HL-60/S4 treated with phorbol 12-myristate 13-acetate at 8.2 ng/mL for 4 days and 3 days (cell line): ENCODE data around the gene KISS1.
"Not testable (repeated sequence)": the region's sequence is repeated elsewhere in the genome, so short reads cannot be mapped to it uniquely, and the experiment has no call there.

Experiments used
- in situ Hi-C: fragments of 300-500 bp; cut with MboI; formaldehyde crosslinking; loops from 2 replicates; pipeline ENCODE4 v1.15.0; 2022; ENCODE audit warnings: low sequenced_read_pairs

KISS1 gene, protein sequence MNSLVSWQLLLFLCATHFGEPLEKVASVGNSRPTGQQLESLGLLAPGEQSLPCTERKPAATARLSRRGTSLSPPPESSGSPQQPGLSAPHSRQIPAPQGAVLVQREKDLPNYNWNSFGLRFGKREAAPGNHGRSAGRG

DNA sequence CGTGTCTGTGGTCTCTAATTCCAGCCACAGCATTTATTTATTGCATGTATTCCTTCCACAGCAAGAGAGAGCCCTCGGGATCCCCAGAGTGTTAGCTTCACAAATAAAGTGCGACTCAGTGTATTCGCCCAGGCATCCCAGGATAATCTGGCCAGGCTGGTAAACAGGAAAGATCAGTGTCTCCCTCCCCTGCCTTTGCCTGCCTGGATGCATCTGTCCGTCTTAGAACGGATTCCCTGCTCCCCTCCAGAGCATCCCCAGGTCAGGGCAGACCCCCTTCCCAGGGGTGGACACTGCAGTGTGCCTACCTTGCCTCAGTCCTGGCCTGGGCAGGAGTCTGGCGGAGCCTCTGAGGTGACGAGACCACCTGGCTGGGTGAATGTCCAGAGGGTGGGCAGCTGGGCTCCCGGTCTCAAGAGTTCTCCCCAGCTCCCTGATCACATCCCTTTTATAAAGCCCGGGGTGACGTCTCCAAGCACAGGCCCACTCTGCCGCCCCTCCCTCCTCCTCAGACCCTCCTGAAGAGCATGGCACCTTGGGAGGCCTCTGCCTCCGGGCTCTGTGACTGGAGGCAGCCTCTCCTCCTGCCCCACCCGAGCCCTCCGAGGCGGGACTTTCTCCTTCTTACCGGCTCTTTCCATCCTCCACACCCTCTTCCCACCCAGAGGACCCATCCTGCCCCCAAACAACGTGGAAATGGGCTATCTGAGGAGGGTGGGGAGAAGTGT, at the start of gene KISS1:
TSS of gene KISS1 (minus strand) at position 424 of the 728 bp plus-strand sequence. CDS start 3,615 bp downstream, outside the sequence.
- in situ Hi-C loops = no loop called here

DNA sequence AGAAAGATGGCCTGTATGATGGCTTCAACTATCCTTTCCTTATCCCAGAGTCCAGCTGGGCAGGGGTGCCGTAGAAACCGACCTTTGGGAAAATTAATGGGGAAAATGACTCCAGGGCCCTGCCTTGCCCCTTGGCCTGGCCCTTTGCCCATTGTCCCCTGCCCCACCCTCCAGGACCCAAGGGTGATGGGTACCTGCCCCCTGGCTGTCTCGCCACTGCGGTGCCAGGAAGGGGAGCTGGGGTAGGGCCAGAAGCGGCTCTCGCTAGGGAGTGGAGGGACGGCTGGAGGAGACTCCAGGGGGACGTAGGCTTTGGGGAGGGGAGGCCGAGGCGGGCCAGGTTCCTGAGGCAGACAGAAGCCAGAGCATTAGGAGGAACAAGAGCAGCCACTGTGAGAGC, 46.6 kb upstream of the KISS1 start:
- in situ Hi-C loops = no loop called here

DNA sequence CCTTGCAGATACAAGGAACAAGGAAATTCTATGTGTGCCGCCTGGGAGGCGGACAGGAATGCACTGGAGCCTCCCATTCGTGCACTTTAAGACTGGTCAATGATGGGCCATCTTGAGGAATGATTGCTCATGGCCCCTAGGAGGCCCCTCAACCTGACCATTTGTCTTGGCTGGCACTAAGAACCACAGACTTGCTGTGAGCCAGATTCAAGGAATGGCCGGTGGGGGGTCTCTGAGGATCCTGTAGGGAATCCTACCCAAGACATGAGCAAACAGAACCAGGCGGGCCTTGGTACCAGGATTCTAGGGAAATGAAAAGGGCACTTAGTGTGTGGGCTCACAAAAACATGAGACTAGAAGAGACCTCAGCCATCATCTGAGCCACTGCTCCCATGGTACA, 45.6 kb upstream of the KISS1 start:
- in situ Hi-C loops = no loop called here

DNA sequence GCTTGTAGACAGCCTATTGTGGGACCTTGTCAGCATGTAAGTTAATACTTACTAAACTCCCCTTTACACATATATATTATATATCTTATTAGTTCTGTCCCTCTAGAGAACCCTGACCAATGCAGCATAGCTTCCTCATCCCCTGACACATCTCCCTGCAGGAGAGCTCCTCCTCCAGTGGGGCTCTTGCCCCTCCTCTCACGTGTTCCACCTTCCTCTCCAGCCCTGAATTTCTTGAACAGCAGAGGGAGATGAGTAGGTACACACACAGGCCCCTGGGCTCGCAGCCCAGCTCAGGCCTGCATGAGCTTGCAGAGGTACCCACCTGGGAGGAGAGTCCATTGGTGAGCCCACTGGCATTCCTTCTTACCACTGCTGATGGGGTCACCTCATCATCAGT, 44.8 kb upstream of the KISS1 start:
- in situ Hi-C loops = no loop called here

DNA sequence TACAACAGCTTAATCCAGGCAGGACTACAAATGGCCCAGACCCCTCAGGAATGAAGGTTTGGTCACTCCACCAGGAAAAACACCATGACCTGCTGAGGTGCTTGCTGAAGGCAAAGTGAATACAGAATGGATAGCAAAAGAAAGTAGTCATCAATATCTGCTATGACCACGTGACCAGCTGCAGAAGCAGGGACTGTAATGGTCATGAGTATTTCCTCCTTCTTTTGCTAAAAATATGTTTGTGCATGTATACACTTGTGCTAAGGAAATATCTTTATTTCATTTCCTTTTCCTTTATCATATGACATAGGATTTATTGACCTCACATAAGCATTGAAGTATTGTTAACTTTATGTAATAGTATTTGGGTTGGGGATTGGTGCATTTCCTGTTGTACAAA, 43.9 kb upstream of the KISS1 start:
- in situ Hi-C loops = no loop called here

DNA sequence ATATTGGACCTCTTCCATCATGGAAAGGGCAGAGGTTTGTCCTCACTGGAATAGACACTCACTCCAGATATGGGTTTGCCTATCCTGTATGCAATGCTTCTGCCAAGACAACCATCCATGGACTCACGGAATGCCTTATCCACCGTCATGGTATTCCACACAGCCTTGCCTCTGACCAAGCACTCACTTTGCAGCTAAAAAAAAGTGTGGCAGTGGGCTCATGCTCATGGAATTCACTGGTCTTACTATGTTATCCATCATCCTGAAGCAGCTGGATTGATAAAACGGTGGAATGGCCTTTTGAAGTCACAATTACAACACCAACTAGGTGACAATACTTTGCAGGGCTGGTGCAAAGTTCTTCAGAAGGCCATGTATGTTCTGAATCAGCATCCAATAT, 43.1 kb upstream of the KISS1 start:
- in situ Hi-C loops = not testable (repeated sequence)

DNA sequence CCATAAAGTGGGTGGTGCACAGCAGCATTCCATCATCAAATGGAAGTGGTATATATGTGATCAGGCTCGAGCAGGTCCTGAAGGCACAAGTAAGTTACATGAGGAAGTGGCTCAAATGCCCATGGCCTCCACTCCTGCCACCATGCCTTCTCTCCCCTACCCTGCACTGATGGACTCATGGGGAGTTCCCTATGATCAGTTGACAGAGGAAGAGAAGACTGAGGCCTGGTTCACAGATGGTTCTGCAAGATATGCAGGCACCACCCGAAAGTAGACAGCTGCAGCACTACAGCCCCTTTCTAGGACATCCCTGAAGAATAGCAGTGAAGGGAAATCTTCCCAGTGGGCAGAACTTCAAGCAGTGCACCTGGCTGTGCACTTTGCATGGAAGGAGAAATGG, 42.2 kb upstream of the KISS1 start:
- in situ Hi-C loops = not testable (repeated sequence)

DNA sequence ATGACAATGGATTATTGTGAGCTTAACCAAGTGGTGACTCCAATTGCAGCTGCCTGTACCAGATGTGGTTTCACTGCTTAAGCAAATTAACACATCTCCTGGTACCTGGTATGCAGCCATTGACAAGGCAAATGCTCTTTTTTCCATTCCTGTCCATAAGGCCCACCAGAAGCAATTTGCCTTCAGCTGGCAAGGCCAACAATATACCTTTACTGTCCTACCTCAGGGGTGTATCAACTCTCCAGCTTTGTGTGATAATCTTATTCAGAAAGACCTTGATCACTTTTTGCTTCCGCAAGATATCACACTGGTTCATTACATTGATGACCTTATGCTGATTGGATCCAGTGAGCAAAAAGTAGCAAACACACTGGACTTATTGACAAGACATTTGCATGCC, 41.2 kb upstream of the KISS1 start:
- in situ Hi-C loops = not testable (repeated sequence)

DNA sequence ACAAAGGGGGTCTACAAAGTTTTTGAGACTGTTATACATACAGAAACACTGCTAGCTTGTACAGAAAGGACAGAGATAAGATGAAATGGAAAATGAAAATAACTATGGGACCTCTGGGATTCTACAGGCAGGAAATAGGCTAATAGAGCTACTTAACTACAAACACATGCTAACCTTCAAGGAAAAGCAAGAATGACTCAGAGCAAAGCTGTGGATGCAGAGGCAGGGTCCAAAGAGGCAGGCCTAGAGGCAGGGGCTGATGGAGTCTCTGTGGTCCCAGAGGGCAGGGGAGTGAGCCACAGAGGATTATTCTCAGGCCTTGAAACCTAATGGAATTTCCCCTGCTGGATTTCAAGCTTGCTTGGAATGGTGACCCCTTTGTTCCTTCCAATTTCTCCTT, 36.2 kb upstream of the KISS1 start:
- in situ Hi-C loops = no loop called here

DNA sequence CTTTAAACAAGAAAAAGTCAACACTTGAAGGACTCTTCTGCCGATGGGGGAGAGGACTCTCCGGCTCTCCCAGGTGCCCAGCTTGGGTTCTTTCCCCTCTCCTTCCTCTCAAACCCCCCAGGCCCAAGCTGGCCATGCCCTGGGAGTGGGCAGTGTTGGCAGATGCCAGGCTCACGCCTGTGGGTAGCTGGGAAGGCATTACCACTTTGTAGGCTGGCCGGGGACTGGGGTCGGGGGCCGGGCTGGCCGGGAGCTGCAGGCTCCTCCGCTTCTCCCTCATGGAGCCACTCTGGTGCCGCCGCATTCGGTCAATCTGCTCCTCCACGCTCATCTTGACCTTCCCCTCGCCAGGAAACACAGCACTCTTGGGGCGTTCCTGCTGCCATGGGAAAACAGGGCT, 33.9 kb upstream of the KISS1 start:
- in situ Hi-C loops = no loop called here

DNA sequence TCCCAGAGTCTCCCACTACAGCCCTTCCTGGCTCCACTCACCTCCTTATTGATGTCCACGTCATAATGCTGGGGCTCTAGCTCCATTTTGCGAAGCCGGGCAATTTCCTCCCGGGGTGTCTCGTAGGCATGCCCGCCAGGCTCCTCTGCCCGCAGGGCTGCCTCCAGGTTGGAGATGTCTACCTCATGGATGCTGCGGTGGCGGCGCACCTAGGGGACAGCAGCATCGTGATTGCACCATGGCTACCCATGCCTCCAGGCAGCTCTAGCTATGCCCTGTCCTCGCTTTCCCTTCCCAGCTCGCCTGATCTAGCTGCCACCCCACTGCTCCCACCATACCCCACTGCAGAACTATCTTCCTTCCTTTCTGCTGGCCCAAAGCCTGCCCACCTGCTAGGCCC, 32.6 kb upstream of the KISS1 start:
- in situ Hi-C loops = no loop called here

DNA sequence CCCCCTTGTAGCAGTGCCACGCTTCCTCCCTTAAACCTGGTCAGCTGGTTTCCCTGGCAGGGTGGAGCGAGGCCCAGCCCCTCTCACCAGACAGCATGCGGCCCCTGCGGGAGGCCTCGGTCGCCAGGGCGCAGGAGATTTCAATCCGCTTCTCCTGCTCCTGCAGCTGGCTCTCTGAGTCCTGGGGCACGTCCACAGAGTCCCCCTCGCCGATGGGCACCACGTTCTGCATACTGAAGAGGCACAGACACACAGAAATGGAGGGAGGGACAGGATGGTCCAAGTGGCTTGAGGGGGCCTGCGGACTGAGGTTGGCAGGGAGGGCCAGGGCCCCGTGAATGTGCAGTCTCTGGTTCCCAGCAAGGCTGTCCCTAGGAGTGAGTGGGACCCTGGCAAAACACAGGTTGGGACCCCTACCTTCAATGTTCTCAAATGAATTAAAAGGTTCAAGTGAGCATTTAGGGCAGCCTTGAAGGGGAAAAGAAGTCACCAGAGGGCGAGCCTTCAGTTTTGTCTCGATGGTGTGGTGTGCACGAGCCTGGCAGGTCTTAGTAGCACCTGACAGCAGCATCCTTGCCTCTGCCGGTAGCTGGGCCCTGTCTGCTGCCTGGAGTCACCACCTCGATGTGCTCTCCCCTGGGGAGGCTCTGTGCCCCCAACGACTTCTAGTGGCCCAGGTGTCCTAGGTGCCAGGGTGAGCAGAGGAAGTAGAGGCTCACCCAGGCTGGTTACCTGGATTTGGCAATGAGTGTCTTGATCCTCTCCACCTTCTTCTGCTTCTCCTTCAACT, 31.9 kb upstream of the KISS1 start:
- in situ Hi-C loops = no loop called here

DNA sequence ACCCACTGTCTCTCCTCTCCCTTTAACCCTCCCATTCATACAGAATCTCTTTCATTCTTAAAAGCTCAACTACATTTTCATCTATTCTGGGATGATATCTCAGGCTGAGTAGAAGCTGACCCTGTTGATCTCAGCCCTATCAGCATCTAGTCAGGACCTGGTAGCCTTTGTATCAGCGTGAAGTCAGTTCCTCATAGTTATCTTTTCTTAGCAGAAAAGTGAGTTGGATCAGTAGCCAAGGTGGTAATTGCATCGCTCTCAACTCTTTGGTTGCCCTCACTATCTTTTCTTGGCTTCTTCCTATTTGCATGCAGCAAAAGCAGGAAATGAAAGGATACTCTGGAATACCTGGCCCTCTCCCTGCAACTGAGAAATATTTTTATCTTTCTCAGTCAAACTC, 31.1 kb upstream of the KISS1 start:
- in situ Hi-C loops = no loop called here

DNA sequence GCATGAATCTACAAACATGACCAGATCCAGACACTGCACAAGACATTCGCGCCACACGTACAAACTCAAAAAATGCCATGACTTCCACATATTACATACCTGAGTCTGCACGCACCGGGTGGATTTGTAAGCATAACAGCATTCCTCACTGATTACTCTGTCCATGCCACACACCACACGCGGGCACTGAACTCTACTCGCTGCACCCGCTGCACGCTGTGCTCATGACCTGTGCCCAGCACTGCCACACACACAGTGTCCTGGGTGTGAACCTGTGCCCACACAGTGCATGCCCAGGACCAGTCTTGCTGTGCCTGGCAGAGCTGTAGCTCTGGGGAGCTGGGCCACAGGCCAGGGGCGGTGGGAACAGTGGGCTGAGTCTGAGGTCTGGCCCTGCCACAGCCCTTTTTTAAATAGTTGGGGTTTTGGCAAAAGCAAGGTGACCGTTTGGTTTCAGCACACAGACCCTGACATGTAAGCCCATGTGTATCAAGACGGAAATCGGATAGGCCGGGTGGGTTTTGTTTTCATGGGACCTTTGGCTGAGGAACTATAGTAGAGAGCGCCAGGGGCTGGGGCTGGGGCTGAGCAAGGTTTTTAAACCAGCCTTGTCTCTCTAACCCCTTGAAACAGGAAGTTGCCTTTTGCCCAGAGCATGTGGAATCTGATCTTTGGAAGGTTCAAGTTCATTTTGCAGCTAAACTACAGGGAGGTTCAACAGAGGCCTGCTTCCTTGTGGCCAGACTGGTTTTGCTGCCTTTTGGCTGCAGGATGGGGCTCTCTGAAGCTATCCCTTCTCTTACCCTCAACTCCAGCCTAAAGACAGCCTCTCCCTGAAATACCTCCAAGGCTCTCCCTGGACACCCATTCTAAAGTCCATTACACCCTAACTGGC, 29.8 kb upstream of the KISS1 start:
- in situ Hi-C loops = no loop called here

DNA sequence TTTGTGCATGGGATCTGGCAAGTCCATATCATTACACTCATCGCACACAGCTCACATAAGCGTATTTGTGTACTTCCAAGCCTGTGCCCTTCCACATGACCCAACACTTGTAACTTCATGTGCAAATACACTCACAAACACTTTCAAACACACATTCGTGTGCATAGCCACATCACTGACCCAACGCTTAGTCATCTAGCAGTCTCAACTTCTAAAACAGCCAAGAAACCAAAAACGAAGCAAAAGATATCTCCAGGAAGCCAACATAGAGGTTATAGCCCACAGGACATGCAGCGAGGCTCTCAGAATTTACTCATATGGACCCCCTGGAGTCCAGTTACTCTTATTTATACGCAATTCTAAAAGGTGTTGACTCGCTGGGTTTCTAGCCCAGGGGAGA, 28.4 kb upstream of the KISS1 start:
- in situ Hi-C loops = no loop called here

DNA sequence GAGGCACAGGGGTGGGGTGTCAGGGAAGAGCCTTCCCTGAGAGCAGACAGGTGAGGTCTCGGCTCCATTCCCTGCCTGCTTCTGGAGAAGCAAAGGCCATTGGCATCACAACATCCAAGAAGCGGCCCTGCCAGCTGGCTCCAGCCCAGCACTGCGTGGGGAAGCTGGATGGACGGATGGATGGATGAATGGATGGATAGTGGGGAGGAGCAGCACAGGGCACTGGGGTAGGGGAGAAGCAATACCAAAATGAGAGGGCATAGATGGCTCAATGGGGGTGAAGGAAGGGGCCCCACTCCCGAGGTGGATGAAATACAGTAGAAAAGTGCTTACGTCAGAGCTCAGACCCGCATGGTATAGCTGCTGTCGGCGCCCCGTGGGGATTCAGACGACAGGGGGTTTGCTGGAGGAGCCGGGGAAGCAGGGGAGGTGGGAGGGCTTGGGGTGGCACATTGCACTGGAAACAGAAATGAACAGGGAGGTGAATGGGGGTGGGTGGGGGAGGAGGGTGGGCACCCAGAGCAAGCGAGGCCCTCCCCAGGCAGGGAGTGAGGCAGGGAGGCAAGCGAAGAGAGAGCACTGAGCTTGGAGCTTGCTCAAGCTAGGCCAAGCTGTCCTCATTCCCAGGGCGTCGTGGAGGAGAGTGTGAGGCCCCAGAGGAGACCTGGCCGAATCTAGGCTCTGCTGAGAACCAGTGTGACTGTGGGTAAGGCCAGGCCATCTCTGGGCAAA, 27.0 kb upstream of the KISS1 start:
- in situ Hi-C loops = no loop called here

DNA sequence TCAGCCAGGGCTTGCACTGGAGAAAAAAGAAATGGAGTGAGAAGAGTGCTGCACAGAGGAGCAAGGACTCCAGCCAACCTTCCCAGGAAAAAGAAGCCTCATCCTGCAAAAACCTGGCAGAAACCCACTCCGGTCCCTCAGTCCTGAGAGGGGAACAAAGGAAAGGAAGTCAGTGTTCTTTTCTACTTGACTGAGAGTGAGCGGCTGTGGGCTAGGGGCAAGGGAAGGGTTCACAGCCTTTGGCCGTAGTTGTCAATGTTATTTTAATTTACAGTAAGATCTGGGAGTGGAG, 26.4 kb upstream of the KISS1 start:
- in situ Hi-C loops = no loop called here

DNA sequence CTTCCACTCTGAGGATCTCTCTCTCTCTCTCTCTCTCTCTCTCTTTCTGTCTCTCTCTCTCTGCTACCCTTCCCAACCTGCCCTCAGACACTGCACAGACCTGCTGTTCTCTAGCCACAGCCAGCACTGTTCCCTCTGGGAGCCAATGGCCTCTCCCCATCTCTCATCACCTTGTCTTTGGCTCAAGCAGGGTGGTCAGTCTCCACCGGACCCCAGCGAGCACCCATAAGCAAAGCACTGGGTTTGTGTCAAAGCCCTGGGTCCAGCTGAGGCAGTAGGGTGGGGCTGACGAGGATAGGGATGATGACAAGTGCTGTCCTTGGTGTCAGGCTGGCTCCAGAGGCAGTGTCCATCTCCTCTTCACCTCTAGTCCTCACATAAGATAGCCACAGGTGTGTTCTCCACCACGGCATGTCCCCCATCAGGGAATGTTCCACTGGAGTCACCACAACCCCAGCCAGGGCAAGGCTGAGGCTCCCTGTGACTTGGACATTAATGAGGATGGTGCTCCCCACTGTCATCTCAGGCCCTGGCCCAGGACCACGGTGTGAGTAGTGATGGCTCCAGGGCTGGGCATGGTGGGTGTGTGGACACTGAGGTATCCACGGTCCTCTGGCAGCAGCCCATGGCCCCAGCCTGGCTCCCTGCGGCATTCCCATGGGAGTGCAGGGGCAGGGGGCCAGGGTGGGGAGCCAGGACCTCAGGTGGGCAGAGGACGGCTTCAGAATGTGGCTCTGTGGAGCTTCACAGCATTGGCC, 25.9 kb upstream of the KISS1 start:
- in situ Hi-C loops = no loop called here

DNA sequence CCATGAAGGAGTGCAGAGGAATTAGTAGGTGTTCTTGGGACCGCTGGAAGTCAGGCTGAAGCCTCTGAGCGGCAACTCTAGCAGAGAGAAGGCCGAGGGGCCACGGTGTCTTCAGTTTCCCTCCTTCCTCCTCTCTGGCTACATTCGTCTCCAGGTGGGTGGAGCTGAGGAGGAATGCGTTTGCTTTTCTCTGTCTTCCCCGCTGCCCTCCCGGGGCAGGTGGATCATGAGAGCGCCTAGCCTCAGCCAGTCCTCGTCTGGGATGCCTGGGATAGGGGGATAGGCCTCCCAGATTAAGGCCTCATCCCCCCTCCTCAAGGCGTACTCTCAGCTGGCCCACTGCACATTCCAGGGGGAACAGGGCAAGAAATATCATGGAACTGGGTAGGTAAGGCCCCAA, 25.0 kb upstream of the KISS1 start:
- in situ Hi-C loops = no loop called here
